GM23338 (cell line): ENCODE measurements around the gene WIF1. TPM values are rescaled to one million over a fixed set of nuclear protein-coding genes. Genes with fewer than 3 reads are reported as not detected.

Source experiments
- ATAC-seq: fragments of 200-7000 bp; cut with Tn5 transposase; 3 replicates; pipeline ENCODE4 v1.9.1; 2020
- DNase-seq: peaks from one replicate; pipeline ENCODE4 v3.0.0-alpha.2; 2015; ENCODE audit warnings: low spot score
- H2AFZ ChIP-seq: fragments of 200-600 bp; sonication (generic); 2 replicates; pipeline ENCODE4 v1.8.0; 2016; ENCODE audit warnings: antibody characterized with exemption, mild to moderate bottlenecking, moderate library complexity
- H3F3A ChIP-seq: fragments of 200-600 bp; sonication (generic); replicated peaks from 2 replicates; pipeline ENCODE4 v1.8.0; 2017; ENCODE audit warnings: antibody characterized with exemption, mixed run types, low read depth
- H3K27ac ChIP-seq: fragments of 200-600 bp; sonication (generic); 2 replicates; pipeline ENCODE4 v1.6.1; 2016; ENCODE audit warnings: low read depth
- H3K27me3 ChIP-seq: fragments of 200-600 bp; sonication (generic); 2 replicates; pipeline ENCODE4 v1.8.0; 2016; ENCODE audit warnings: mild to moderate bottlenecking, mixed run types, moderate library complexity; ENCODE audit not compliant: insufficient read depth
- H3K36me3 ChIP-seq: fragments of 200-600 bp; sonication (generic); 2 replicates; pipeline ENCODE4 v1.8.0; 2016; ENCODE audit warnings: mild to moderate bottlenecking; ENCODE audit not compliant: insufficient read depth
- H3K4me1 ChIP-seq: fragments of 200-600 bp; sonication (generic); 2 replicates; pipeline ENCODE4 v1.8.0; 2016; ENCODE audit warnings: mild to moderate bottlenecking, moderate library complexity; ENCODE audit not compliant: insufficient read depth
- H3K4me2 ChIP-seq: fragments of 200-600 bp; sonication (generic); 2 replicates; pipeline ENCODE4 v1.7.1; 2017; ENCODE audit warnings: mixed run types
- H3K4me3 ChIP-seq: fragments of 200-600 bp; sonication (generic); 2 replicates; pipeline ENCODE4 v1.6.1; 2016; ENCODE audit warnings: mixed run types
- H3K79me2 ChIP-seq: fragments of 200-600 bp; sonication (generic); replicated peaks from 2 replicates; pipeline ENCODE4 v1.8.0; 2017; ENCODE audit warnings: mild to moderate bottlenecking; ENCODE audit not compliant: insufficient read depth
- H3K9me2 ChIP-seq: fragments of 200-600 bp; sonication (generic); 2 replicates; pipeline ENCODE4 v1.8.0; 2017; ENCODE audit not compliant: insufficient read depth
- H4K20me1 ChIP-seq: fragments of 200-600 bp; sonication (generic); replicated peaks from 2 replicates; pipeline ENCODE4 v1.8.0; 2017; ENCODE audit warnings: mild to moderate bottlenecking; ENCODE audit not compliant: insufficient read depth
- H3K27ac Mint-ChIP-seq: 2 replicates; pipeline ENCODE4 v1.8.0; 2020; ENCODE audit warnings: inconsistent platforms, mild to moderate bottlenecking, moderate library complexity, mixed read lengths
- H3K27me3 Mint-ChIP-seq: 3 replicates; pipeline ENCODE4 v1.8.0; 2022; ENCODE audit warnings: low read depth, mild to moderate bottlenecking, moderate library complexity, mixed read lengths, inconsistent platforms; ENCODE audit not compliant: insufficient read depth, poor library complexity
- H3K36me3 Mint-ChIP-seq: 3 replicates; pipeline ENCODE4 v1.8.0; 2021; ENCODE audit warnings: low read depth, mild to moderate bottlenecking, inconsistent platforms, moderate library complexity, mixed read lengths
- H3K4me1 Mint-ChIP-seq: 3 replicates; pipeline ENCODE4 v1.8.0; 2020; ENCODE audit warnings: mild to moderate bottlenecking, inconsistent platforms, mixed read lengths
- H3K4me3 Mint-ChIP-seq: 3 replicates; pipeline ENCODE4 v1.8.0; 2021; ENCODE audit warnings: moderate library complexity, mild to moderate bottlenecking, inconsistent platforms, mixed read lengths
- H3K9me3 Mint-ChIP-seq: 3 replicates; pipeline ENCODE4 v1.8.0; 2020; ENCODE audit warnings: moderate library complexity, mild to moderate bottlenecking, inconsistent platforms, mixed read lengths
- CREB1 ChIP-seq: fragments of 250-450 bp; sonication (Bioruptor Pico); IDR thresholded peaks from 2 replicates; pipeline ENCODE4 v1.5.0; 2020; ENCODE audit warnings: low read depth, mild to moderate bottlenecking, moderate library complexity
- EZH2 ChIP-seq: fragments of 200-600 bp; sonication (generic); IDR thresholded peaks from one replicate; pipeline ENCODE4 v1.8.0; 2017; ENCODE audit warnings: antibody characterized with exemption, mild to moderate bottlenecking, low read depth; ENCODE audit not compliant: unreplicated experiment
- EZH2phosphoT487 ChIP-seq: fragments of 200-600 bp; sonication (generic); IDR thresholded peaks from one replicate; pipeline ENCODE4 v1.8.1; 2018; ENCODE audit warnings: antibody characterized with exemption; ENCODE audit not compliant: unreplicated experiment
- POLR2AphosphoS5 ChIP-seq: IDR thresholded peaks from 2 replicates; pipeline ENCODE4 v1.6.1; 2016; ENCODE audit warnings: antibody characterized with exemption, low read depth
- polyA plus RNA-seq: library from polyadenylated mRNA; unstranded; fragments of >200 nt; fragmentation: Nextera tagmentation; extraction: Ambion mirVana; gene quantifications from 2 replicates; pipeline ENCODE4 v1.2.1, GENCODE V29; 2016
- total RNA-seq: library from RNA; depleted of rRNA; stranded (reverse); fragments of >200 nt; shearing (Covaris generic); gene quantifications from 2 replicates; pipeline ENCODE4 v1.2.3, GENCODE V29; 2014
- TF ChIP-seq, protein P1 (sequence below): fragments of 250-450 bp; sonication (Bioruptor Pico); IDR thresholded peaks from 2 replicates; pipeline ENCODE4 v1.5.0; 2020; ENCODE audit warnings: mild to moderate bottlenecking, moderate library complexity
- TF ChIP-seq, protein P2 (sequence below): IDR thresholded peaks from 2 replicates; pipeline ENCODE4 v1.6.1; 2016; ENCODE audit warnings: antibody characterized with exemption
- TF ChIP-seq, protein P3 (sequence below): IDR thresholded peaks from one replicate; pipeline ENCODE4 v1.6.1; 2018; ENCODE audit warnings: antibody characterized with exemption; ENCODE audit not compliant: unreplicated experiment
- TF ChIP-seq, protein P4 (sequence below), 2 experiments: fragments of 200-600 bp in 1 of 2; sonication (generic) in 1 of 2; conservative IDR thresholded peaks; 2 replicates each; pipeline versions ENCODE4 v1.5.1 to v1.6.1; 2016 to 2017; ENCODE audit warnings: antibody characterized with exemption in 2 of 2, low read depth in 2 of 2, mild to moderate bottlenecking in 2 of 2, moderate library complexity in 1 of 2

Gene WIF1
- total and polyA plus RNA-seq, 2 experiments from 2014 or later = 4.1 to 4.2 TPM

DNA sequence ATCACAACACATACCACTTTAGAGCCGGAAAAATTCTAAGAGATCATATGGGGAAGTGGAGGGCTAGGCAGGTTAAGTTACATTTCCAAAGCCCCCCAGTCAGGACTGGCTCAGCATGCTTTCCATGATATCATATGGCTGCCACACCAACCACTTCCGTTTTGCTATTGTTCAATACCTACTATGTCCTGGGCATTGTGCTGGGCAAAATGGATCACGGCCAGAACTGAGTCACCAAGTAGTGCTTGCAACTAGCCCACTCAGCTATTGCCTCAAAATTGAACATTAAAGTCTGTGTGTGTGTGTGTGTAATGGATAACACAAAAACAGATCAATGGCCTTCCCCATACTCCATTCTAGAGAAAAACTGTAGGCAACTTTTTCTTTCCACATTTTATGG is 22.7 kb downstream of the WIF1 start (continued):
- TF ChIP-seq, protein P1, sequence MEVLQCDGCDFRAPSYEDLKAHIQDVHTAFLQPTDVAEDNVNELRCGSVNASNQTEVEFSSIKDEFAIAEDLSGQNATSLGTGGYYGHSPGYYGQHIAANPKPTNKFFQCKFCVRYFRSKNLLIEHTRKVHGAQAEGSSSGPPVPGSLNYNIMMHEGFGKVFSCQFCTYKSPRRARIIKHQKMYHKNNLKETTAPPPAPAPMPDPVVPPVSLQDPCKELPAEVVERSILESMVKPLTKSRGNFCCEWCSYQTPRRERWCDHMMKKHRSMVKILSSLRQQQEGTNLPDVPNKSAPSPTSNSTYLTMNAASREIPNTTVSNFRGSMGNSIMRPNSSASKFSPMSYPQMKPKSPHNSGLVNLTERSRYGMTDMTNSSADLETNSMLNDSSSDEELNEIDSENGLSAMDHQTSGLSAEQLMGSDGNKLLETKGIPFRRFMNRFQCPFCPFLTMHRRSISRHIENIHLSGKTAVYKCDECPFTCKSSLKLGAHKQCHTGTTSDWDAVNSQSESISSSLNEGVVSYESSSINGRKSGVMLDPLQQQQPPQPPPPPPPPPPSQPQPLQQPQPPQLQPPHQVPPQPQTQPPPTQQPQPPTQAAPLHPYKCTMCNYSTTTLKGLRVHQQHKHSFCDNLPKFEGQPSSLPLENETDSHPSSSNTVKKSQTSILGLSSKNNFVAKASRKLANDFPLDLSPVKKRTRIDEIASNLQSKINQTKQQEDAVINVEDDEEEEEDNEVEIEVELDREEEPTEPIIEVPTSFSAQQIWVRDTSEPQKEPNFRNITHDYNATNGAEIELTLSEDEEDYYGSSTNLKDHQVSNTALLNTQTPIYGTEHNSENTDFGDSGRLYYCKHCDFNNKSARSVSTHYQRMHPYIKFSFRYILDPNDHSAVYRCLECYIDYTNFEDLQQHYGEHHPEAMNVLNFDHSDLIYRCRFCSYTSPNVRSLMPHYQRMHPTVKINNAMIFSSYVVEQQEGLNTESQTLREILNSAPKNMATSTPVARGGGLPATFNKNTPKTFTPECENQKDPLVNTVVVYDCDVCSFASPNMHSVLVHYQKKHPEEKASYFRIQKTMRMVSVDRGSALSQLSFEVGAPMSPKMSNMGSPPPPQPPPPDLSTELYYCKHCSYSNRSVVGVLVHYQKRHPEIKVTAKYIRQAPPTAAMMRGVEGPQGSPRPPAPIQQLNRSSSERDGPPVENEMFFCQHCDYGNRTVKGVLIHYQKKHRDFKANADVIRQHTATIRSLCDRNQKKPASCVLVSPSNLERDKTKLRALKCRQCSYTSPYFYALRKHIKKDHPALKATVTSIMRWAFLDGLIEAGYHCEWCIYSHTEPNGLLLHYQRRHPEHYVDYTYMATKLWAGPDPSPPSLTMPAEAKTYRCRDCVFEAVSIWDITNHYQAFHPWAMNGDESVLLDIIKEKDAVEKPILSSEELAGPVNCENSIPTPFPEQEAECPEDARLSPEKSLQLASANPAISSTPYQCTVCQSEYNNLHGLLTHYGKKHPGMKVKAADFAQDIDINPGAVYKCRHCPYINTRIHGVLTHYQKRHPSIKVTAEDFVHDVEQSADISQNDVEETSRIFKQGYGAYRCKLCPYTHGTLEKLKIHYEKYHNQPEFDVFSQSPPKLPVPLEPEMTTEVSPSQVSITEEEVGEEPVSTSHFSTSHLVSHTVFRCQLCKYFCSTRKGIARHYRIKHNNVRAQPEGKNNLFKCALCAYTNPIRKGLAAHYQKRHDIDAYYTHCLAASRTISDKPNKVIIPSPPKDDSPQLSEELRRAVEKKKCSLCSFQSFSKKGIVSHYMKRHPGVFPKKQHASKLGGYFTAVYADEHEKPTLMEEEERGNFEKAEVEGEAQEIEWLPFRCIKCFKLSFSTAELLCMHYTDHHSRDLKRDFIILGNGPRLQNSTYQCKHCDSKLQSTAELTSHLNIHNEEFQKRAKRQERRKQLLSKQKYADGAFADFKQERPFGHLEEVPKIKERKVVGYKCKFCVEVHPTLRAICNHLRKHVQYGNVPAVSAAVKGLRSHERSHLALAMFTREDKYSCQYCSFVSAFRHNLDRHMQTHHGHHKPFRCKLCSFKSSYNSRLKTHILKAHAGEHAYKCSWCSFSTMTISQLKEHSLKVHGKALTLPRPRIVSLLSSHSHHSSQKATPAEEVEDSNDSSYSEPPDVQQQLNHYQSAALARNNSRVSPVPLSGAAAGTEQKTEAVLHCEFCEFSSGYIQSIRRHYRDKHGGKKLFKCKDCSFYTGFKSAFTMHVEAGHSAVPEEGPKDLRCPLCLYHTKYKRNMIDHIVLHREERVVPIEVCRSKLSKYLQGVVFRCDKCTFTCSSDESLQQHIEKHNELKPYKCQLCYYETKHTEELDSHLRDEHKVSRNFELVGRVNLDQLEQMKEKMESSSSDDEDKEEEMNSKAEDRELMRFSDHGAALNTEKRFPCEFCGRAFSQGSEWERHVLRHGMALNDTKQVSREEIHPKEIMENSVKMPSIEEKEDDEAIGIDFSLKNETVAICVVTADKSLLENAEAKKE (CRISPR knock-in tag) = no peak
- TF ChIP-seq CREB1 (CRISPR knock-in tag) (no peak), EZH2 (no peak), EZH2phosphoT487 (no peak)
- TF ChIP-seq, protein P2, sequence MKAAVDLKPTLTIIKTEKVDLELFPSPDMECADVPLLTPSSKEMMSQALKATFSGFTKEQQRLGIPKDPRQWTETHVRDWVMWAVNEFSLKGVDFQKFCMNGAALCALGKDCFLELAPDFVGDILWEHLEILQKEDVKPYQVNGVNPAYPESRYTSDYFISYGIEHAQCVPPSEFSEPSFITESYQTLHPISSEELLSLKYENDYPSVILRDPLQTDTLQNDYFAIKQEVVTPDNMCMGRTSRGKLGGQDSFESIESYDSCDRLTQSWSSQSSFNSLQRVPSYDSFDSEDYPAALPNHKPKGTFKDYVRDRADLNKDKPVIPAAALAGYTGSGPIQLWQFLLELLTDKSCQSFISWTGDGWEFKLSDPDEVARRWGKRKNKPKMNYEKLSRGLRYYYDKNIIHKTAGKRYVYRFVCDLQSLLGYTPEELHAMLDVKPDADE = no peak

DNA sequence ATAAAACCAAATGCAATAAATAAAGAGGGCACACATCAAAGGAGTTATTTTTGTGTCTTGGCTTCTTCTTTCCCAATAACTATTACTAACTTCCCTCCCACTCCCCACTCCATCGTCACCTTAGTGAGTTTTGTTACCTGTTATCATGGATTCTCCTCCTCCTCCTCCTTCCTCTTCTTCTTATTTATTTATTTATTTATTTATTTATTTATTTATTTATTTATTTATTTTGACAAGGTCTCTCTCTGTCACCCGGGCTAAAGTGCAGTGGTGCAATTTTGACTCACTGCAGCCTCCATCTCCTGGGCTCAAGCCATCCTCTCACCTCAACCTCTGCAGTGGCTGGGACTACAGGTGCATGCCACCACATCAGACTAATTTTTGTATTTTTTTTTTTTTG is 26.4 kb downstream of the WIF1 start:
- no peak for ATAC-seq
- TF ChIP-seq POLR2AphosphoS5 (no peak), EZH2phosphoT487 (no peak), EZH2 (no peak)
- TF ChIP-seq, protein P3, sequence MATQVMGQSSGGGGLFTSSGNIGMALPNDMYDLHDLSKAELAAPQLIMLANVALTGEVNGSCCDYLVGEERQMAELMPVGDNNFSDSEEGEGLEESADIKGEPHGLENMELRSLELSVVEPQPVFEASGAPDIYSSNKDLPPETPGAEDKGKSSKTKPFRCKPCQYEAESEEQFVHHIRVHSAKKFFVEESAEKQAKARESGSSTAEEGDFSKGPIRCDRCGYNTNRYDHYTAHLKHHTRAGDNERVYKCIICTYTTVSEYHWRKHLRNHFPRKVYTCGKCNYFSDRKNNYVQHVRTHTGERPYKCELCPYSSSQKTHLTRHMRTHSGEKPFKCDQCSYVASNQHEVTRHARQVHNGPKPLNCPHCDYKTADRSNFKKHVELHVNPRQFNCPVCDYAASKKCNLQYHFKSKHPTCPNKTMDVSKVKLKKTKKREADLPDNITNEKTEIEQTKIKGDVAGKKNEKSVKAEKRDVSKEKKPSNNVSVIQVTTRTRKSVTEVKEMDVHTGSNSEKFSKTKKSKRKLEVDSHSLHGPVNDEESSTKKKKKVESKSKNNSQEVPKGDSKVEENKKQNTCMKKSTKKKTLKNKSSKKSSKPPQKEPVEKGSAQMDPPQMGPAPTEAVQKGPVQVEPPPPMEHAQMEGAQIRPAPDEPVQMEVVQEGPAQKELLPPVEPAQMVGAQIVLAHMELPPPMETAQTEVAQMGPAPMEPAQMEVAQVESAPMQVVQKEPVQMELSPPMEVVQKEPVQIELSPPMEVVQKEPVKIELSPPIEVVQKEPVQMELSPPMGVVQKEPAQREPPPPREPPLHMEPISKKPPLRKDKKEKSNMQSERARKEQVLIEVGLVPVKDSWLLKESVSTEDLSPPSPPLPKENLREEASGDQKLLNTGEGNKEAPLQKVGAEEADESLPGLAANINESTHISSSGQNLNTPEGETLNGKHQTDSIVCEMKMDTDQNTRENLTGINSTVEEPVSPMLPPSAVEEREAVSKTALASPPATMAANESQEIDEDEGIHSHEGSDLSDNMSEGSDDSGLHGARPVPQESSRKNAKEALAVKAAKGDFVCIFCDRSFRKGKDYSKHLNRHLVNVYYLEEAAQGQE = no peak
- TF ChIP-seq, protein P4, sequence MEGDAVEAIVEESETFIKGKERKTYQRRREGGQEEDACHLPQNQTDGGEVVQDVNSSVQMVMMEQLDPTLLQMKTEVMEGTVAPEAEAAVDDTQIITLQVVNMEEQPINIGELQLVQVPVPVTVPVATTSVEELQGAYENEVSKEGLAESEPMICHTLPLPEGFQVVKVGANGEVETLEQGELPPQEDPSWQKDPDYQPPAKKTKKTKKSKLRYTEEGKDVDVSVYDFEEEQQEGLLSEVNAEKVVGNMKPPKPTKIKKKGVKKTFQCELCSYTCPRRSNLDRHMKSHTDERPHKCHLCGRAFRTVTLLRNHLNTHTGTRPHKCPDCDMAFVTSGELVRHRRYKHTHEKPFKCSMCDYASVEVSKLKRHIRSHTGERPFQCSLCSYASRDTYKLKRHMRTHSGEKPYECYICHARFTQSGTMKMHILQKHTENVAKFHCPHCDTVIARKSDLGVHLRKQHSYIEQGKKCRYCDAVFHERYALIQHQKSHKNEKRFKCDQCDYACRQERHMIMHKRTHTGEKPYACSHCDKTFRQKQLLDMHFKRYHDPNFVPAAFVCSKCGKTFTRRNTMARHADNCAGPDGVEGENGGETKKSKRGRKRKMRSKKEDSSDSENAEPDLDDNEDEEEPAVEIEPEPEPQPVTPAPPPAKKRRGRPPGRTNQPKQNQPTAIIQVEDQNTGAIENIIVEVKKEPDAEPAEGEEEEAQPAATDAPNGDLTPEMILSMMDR (conservative IDR thresholded peaks at IDR 0.05; ENCODE audit: low read depth in 2 of 2) = no peak

More for the DNA sequence above, 26.4 kb downstream of the WIF1 start:
- no peak overlapping the region for H3K27ac Mint-ChIP-seq
- Histone ChIP-seq H3K9me2 (no peaks in the 10 kb centered on the region), H3K4me3 (no peak overlapping the region), H3K27ac (no peak overlapping the region), H2AFZ (no peak overlapping the region), H4K20me1 (no peaks in the 10 kb centered on the region), H3K4me1 (no peaks in the 10 kb centered on the region; the same call in 1 of the 2 replicates), H3K4me2 (no peak overlapping the region), H3K27me3 (no peaks in the 10 kb centered on the region), H3K36me3 (no peaks in the 10 kb centered on the region), H3F3A (no peaks in the 10 kb centered on the region), H3K79me2 (no peaks in the 10 kb centered on the region)
- no peaks in the 10 kb centered on the region for H3K9me3 Mint-ChIP-seq
- no peak overlapping the region for H3K4me3 Mint-ChIP-seq
- DNase-seq = no peak
- no peaks in the 10 kb centered on the region for H3K36me3 Mint-ChIP-seq
- peaks cover 6% of the 10 kb centered on the region; the same call in 2 of the 3 replicates for H3K4me1 Mint-ChIP-seq
- peaks cover 2% of the 10 kb centered on the region for H3K27me3 Mint-ChIP-seq
